Stimulated activated CD4-positive, alpha-beta T cell treated with anti-CD3 and anti-CD28 coated beads, TNF-alpha, amount 100 ng/mL, for 24 hours (primary cell): ENCODE measurements around the gene S100A14.
"Not testable (repeated sequence)": the region's sequence is repeated elsewhere in the genome, so short reads cannot be mapped to it uniquely, and the experiment has no call there.

Experiments used
- DNase-seq, 3 experiments: peaks; one replicate each; pipeline ENCODE4 v3.0.0-alpha.2; 2020; ENCODE audit warnings: low read depth in 3 of 3

S100A14 gene

GRCh38 chr1:153615406-153615805, 719 bp downstream of the S100A14 start:
- DNase-seq: no peak

GRCh38 chr1:153614906-153615305, 1.2 kb downstream of the S100A14 start:
- DNase-seq: no peak

GRCh38 chr1:153614189-153614900, 1.8 kb downstream of the S100A14 start:
- no peak for DNase-seq

GRCh38 chr1:153613406-153613805, 2.7 kb downstream of the S100A14 start:
- no peak for DNase-seq

- DNase-seq: no peak
Measured at GRCh38 chr1:153612755-153613331, 3.3 kb downstream of the S100A14 start, which contains the start of gene S100A16. Gene S100A16 (minus strand): TSS chr1:153613137. CDS start chr1:153608151, 4,986 bp downstream.

- DNase-seq: no peak
Measured at GRCh38 chr1:153612111-153612754, 3.9 kb downstream of the S100A14 start.

- no peak for DNase-seq
Measured at GRCh38 chr1:153611356-153611755, 4.8 kb downstream of the S100A14 start.

- DNase-seq: no peak
Measured at GRCh38 chr1:153610811-153611301, 5.3 kb downstream of the S100A14 start.

GRCh38 chr1:153610334-153610733, 5.8 kb downstream of the S100A14 start:
- DNase-seq: no peak

- DNase-seq: no peak
Measured at GRCh38 chr1:153609585-153609907, 6.6 kb downstream of the S100A14 start.

- DNase-seq: no peak
Measured at GRCh38 chr1:153608742-153609584, 7.2 kb downstream of the S100A14 start.

- no peak for DNase-seq
Measured at GRCh38 chr1:153608089-153608682, 7.9 kb downstream of the S100A14 start.

- DNase-seq: no peak
Measured at GRCh38 chr1:153607381-153607780, 8.7 kb downstream of the S100A14 start.

- no peak for DNase-seq
Measured at GRCh38 chr1:153606194-153606593, 9.9 kb downstream of the S100A14 start.

- no peak for DNase-seq
Measured at GRCh38 chr1:153602749-153603148, 13.4 kb downstream of the S100A14 start.

- no peak for DNase-seq
Measured at GRCh38 chr1:153599847-153600246, 16.3 kb downstream of the S100A14 start.

GRCh38 chr1:153598309-153599172, 17.6 kb downstream of the S100A14 start:
- DNase-seq: no peak

GRCh38 chr1:153597206-153597605, 18.9 kb downstream of the S100A14 start:
- DNase-seq: no peak

GRCh38 chr1:153592748-153593147, 23.4 kb downstream of the S100A14 start:
- no peak for DNase-seq

GRCh38 chr1:153588482-153588881, 27.6 kb downstream of the S100A14 start:
- no peak for DNase-seq

- not testable (repeated sequence) for DNase-seq
Measured at GRCh38 chr1:153588033-153588432, 28.1 kb downstream of the S100A14 start.
